ENCODE measurements around the gene VAV1. TPM values are rescaled to one million over a fixed set of nuclear protein-coding genes. Genes with fewer than 3 reads are reported as not detected.
"Not testable (repeated sequence)": the region's sequence is repeated elsewhere in the genome, so short reads cannot be mapped to it uniquely, and the experiment has no call there.

Gene VAV1
- total and polyA plus RNA-seq, 4 donors, result 4.2 to 9.5 (median 5.2) TPM

DNA sequence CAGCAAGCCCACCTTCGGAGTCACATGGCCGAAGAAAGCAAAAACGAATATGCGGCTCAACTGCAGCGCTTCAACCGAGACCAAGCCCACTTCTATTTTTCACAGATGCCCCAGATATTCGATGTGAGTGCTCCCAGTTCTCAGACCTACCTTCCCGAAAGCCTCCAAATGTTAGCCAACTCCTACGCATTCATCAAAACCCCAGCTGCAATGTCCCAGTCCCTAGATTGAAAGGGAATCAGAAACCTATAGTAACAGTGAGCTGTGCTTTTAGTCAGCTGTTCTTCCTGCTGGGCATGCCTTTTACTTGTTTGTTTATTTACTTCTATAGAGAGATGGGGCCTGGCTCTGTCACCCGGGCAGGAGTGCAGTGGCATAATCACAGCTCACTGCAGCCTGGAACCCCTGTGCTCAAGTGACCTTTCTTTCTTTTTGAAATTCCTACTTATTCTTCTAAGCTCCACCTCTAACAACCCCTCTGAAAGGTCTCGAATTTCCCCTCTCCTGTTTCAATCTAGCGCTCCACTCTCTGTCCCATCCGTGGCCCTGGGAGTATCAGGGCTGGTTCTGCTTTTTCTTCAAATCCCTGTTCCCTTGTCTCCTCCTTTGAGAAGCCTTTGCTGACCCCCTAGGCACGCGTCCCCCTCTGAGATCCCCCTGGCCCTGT lies 28.7 kb upstream of the VAV1 start:
- no peak for DNase-seq (ENCODE audit: low read depth in 4 of 6, low spot score in 6 of 6)
- H3K4me3 ChIP-seq (ENCODE audit: low read depth, low read length), result no peak overlapping the region
- H3K36me3 ChIP-seq (ENCODE audit: control insufficient read depth, insufficient read depth, low read length), result peaks cover 35% of the 10 kb centered on the region
- H3K27ac ChIP-seq (ENCODE audit: low read depth, low read length), result peak overlapping the region; percentile 78
- peaks cover 34% of the 10 kb centered on the region for H3K4me1 ChIP-seq (ENCODE audit: control insufficient read depth, insufficient read depth, low read length)
- 90% methylated on average over 12 of the region's 15 CpGs for WGBS (ENCODE audit: insufficient coverage)
- no peaks in the 10 kb centered on the region for H3K27me3 ChIP-seq (ENCODE audit: control insufficient read depth, insufficient read depth, low read length)
- H3K9me3 ChIP-seq (ENCODE audit: control insufficient read depth, insufficient read depth, low read length), result peaks cover 3% of the 10 kb centered on the region

DNA sequence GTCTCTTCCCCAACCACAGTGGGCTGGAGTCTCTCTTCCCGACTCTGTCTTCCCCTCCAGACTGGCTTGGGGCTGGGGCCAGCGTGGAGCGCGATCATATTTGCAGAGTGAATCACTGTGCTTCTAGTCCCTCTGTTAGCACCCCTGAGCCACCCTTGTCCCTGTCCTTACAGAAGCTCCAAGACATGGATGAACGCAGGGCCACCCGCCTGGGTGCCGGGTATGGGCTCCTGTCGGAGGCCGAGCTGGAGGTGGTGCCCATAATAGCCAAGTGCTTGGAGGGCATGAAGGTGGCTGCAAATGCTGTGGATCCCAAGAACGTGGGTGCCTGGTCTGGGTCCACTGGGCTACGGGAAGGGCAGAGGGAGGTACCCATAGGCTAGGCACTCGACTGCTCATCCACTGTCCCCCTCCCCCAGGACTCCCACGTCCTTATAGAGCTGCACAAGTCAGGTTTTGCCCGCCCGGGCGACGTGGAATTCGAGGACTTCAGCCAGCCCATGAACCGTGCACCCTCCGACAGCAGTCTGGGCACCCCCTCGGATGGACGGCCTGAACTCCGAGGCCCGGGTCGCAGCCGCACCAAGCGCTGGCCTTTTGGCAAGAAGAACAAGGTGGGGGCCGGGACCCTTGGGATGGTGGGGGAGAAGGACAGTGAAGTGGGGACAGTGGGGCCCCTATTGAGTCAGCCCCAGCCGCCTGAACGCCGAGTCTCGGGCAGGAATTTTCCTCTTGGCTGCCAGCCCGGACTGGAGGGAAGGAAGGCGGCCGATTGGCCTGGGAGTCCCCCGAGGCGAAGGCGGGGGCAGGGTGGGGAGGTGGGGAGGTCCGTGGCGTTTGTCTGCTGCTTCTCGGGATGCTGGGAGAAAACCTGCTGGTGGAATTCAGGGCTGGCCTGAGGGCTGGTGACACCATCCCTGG lies 27.9 kb upstream of the VAV1 start:
- H3K9me3 ChIP-seq (ENCODE audit: control insufficient read depth, insufficient read depth, low read length), result peaks cover 3% of the 10 kb centered on the region
- peaks cover 29% of the 10 kb centered on the region for H3K4me1 ChIP-seq (ENCODE audit: control insufficient read depth, insufficient read depth, low read length)
- H3K27ac ChIP-seq (ENCODE audit: low read depth, low read length), result peak overlapping the region; percentile 78
- WGBS (ENCODE audit: insufficient coverage), result 32% methylated on average over 38 of the region's 41 CpGs
- peaks cover 40% of the 10 kb centered on the region for H3K36me3 ChIP-seq (ENCODE audit: control insufficient read depth, insufficient read depth, low read length)
- H3K4me3 ChIP-seq (ENCODE audit: low read depth, low read length), result no peak overlapping the region
- DNase-seq (ENCODE audit: low read depth in 4 of 6, low spot score in 6 of 6), result peak in 2 of 6 donors; percentile 72 to 79
- H3K27me3 ChIP-seq (ENCODE audit: control insufficient read depth, insufficient read depth, low read length), result no peaks in the 10 kb centered on the region

DNA sequence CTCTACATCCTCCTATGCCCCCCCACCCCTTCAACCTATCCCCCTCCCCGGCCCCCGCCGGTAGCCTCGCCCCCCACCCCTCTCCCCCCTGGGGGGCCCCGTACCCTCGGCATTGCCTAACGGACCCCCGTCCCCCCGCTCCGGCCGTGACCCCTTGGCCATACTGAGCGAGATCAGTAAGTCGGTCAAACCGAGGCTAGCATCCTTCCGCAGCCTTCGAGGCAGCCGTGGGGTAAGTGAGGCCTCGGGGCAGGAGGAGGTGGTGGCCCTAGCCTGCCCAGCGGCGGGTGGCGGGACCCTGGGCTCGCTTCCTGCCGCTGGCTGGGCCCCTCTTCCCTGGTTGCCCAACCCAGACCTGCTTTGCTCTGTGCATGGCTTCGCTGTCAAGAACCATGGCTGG lies 26.5 kb upstream of the VAV1 start:
- peaks cover 16% of the 10 kb centered on the region for H3K4me1 ChIP-seq (ENCODE audit: control insufficient read depth, insufficient read depth, low read length)
- no peaks in the 10 kb centered on the region for H3K27me3 ChIP-seq (ENCODE audit: control insufficient read depth, insufficient read depth, low read length)
- WGBS (ENCODE audit: insufficient coverage), result 98% methylated on average over 16 of the region's 24 CpGs
- peaks cover 3% of the 10 kb centered on the region for H3K9me3 ChIP-seq (ENCODE audit: control insufficient read depth, insufficient read depth, low read length)
- H3K36me3 ChIP-seq (ENCODE audit: control insufficient read depth, insufficient read depth, low read length), result peaks cover 52% of the 10 kb centered on the region
- DNase-seq (ENCODE audit: low read depth in 4 of 6, low spot score in 6 of 6), result no peak
- H3K4me3 ChIP-seq (ENCODE audit: low read depth, low read length), result no peak overlapping the region
- H3K27ac ChIP-seq (ENCODE audit: low read depth, low read length), result no peak overlapping the region

DNA sequence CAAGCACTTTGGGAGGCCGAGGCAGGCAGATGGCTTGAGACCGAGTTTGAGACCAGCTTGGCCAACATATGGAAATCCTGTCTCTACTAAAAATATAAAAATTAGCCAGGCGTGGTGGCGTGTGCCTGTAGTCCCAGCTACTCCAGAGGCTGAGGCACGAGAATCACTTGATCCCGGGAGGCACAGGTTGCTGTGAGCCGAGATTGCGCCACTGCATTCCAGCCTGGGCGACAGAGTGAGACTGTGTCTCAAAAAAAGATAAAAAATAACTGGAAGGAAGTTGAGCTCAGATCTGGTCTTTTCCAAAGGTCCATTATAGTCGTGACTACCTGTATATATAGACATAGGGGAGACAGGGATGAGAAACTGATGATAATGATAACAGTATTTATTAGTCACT lies 24.0 kb upstream of the VAV1 start:
- 98% methylated on average over 7 of the region's 10 CpGs for WGBS (ENCODE audit: insufficient coverage)
- not testable (repeated sequence) for DNase-seq (ENCODE audit: low read depth in 4 of 6, low spot score in 6 of 6); H3K9me3 ChIP-seq (ENCODE audit: control insufficient read depth, insufficient read depth, low read length); H3K4me3 ChIP-seq (ENCODE audit: low read depth, low read length); H3K27me3 ChIP-seq (ENCODE audit: control insufficient read depth, insufficient read depth, low read length); H3K27ac ChIP-seq (ENCODE audit: low read depth, low read length)
- Histone ChIP-seq H3K4me1 (ENCODE audit: control insufficient read depth, insufficient read depth, low read length) (peaks cover 22% of the 10 kb centered on the region), H3K36me3 (ENCODE audit: control insufficient read depth, insufficient read depth, low read length) (peaks cover 60% of the 10 kb centered on the region)

DNA sequence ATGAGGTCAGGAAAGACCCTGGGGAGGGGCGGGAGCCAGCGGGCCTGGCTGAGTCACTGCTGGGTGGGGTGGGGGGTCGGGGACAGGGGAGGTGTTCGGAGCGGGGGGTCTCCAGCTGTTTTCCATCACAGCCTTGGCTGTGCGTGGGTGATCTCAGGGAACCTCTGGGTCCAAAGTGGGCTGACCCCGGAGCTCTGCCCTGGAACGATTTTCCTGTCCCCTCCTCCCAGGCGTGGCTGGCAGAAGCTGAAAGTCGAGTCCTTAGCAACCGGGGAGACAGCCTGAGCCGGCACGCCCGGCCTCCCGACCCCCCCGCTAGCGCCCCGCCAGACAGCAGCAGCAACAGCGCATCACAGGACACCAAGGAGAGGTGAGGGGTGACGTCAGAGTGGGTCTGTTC lies 22.4 kb upstream of the VAV1 start:
- whole genome bisulfite sequencing (ENCODE audit: insufficient coverage), result 79% methylated on average over 18 of the region's 20 CpGs
- Histone ChIP-seq H3K36me3 (ENCODE audit: control insufficient read depth, insufficient read depth, low read length) (peaks cover 49% of the 10 kb centered on the region), H3K4me3 (ENCODE audit: low read depth, low read length) (no peak overlapping the region), H3K27ac (ENCODE audit: low read depth, low read length) (no peak overlapping the region), H3K9me3 (ENCODE audit: control insufficient read depth, insufficient read depth, low read length) (peaks cover 3% of the 10 kb centered on the region), H3K4me1 (ENCODE audit: control insufficient read depth, insufficient read depth, low read length) (peaks cover 16% of the 10 kb centered on the region), H3K27me3 (ENCODE audit: control insufficient read depth, insufficient read depth, low read length) (peaks cover 10% of the 10 kb centered on the region)
- no peak for DNase-seq (ENCODE audit: low read depth in 4 of 6, low spot score in 6 of 6)

DNA sequence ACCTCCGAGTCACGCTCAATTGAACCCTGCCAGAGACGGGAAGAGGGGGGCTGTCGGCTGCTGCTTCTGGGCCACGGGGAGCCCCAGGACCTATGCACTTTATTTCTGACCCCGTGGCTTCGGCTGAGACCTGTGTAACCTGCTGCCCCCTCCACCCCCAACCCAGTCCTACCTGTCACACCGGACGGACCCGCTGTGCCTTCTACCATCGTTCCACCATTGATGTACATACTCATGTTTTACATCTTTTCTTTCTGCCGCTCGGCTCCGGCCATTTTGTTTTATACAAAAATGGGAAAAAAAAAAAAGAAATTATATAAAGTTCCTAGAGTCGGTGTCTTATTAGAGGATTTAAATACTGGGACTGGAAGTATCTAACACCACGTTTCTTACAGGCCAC lies 21.3 kb upstream of the VAV1 start:
- peaks cover 45% of the 10 kb centered on the region for H3K36me3 ChIP-seq (ENCODE audit: control insufficient read depth, insufficient read depth, low read length)
- H3K27ac ChIP-seq (ENCODE audit: low read depth, low read length), result no peak overlapping the region
- peaks cover 14% of the 10 kb centered on the region for H3K4me1 ChIP-seq (ENCODE audit: control insufficient read depth, insufficient read depth, low read length)
- no peak overlapping the region for H3K4me3 ChIP-seq (ENCODE audit: low read depth, low read length)
- 92% methylated on average over 6 of the region's 16 CpGs for WGBS (ENCODE audit: insufficient coverage)
- peaks cover 10% of the 10 kb centered on the region for H3K27me3 ChIP-seq (ENCODE audit: control insufficient read depth, insufficient read depth, low read length)
- peaks cover 3% of the 10 kb centered on the region for H3K9me3 ChIP-seq (ENCODE audit: control insufficient read depth, insufficient read depth, low read length)
- no peak for DNase-seq (ENCODE audit: low read depth in 4 of 6, low spot score in 6 of 6)

DNA sequence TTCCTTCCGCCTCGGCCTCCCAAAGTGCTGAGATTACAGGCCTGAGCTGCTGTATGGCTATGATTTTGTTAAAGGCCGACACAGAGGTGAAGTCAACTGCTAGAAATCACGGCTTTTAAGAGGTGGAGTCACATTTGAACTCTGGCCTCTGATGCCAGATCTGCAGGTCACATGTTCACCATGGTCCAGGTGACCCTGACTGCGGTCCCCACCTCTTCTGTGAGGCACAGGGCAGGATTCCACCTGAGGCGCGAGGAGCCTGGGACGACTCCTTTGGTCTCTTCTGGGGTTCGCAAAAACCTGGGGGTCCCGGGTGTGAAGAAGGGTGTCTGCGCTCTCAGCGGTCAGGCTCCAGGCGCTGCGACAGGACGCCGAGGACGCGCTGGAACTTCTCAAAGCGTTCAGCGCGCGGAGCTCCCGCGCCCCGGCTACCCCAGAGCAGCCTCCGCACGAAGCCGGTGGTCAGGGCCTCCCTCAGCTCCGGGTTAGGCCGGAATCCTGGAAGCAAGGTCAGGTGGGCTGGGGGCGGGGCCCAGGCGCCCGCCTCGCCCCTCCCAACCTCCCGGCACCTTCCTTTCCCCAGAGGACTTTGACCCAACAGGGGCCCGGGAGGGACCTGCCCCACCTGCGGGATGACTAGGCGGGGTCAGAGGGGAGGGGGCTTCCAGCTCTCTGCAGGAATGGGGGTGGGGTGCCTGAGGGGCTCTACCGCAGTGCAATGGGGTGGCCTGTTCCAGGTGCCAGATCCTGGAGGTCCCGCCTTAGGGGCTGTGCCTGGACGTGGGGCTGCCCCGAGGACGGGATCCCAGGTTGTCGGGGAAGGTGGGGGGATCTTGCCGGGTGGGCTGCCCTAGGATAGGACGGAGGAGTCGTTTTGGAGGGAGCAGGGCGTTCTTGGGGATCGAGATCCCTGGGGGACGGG lies 20.0 kb upstream of the VAV1 start:
- no peak overlapping the region for H3K27ac ChIP-seq (ENCODE audit: low read depth, low read length)
- no peaks in the 10 kb centered on the region for H3K9me3 ChIP-seq (ENCODE audit: control insufficient read depth, insufficient read depth, low read length)
- peaks cover 14% of the 10 kb centered on the region for H3K4me1 ChIP-seq (ENCODE audit: control insufficient read depth, insufficient read depth, low read length)
- no peak for DNase-seq (ENCODE audit: low read depth in 4 of 6, low spot score in 6 of 6)
- peaks cover 10% of the 10 kb centered on the region for H3K27me3 ChIP-seq (ENCODE audit: control insufficient read depth, insufficient read depth, low read length)
- peak overlapping the region; percentile 38 for H3K4me3 ChIP-seq (ENCODE audit: low read depth, low read length)
- H3K36me3 ChIP-seq (ENCODE audit: control insufficient read depth, insufficient read depth, low read length), result peaks cover 32% of the 10 kb centered on the region
- 33% methylated on average over 43 of the region's 50 CpGs for WGBS (ENCODE audit: insufficient coverage)

DNA sequence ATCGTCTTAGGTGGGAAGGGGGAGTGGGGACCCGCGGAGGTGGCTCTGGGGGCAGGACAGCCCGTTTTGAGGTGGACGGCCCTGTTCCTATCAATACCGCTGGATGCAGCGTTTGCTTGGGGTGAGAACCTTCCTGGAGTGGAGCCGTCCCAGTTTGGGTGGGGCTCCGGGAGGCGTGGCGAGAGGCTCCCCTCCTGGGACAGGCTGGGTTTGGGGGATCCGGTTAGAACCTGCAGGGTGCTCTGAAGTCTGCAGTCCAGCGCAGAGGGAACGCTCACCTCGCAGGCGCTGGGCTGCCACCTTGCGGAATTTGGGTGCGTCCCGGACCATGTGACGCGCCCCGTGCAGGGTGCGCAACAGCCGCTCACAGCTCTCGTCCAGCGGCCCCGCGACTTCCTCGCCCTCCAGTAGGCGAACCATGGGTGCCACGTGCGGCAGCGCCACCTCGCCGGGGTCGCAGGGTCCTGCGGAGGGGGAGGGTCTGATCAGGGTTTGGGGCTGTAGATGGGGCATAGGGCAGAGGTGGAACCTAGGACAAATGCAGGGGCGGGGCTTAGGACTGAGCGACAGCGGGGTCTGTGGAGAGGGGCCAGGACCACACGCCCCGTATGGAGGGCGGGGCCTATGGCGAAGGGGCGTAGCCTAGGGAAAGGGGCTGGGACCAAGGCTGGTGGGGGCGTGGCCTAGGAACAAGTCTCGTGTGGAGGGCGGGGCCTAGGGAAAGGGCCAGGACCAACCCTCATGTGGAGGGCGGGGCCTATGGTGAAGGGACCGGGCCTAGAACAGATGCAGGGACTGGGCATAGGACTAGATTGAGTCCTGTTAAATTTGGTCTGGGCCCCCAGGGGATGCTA lies 19.1 kb upstream of the VAV1 start:
- WGBS (ENCODE audit: insufficient coverage), result 2% methylated on average over 50 of the region's 50 CpGs

More for the DNA sequence above, 19.1 kb upstream of the VAV1 start:
- peak overlapping the region; percentile 38 for H3K4me3 ChIP-seq (ENCODE audit: low read depth, low read length)
- H3K4me1 ChIP-seq (ENCODE audit: control insufficient read depth, insufficient read depth, low read length), result peaks cover 14% of the 10 kb centered on the region
- peaks cover 31% of the 10 kb centered on the region for H3K36me3 ChIP-seq (ENCODE audit: control insufficient read depth, insufficient read depth, low read length)
- H3K27ac ChIP-seq (ENCODE audit: low read depth, low read length), result no peak overlapping the region
- DNase-seq (ENCODE audit: low read depth in 4 of 6, low spot score in 6 of 6), result peak in 2 of 6 donors; percentile 50 to 69
- peaks cover 10% of the 10 kb centered on the region for H3K27me3 ChIP-seq (ENCODE audit: control insufficient read depth, insufficient read depth, low read length)
- H3K9me3 ChIP-seq (ENCODE audit: control insufficient read depth, insufficient read depth, low read length), result no peaks in the 10 kb centered on the region
